GM21528 (cell line): ENCODE results near the gene GRHL1.

Experiments used
- ATAC-seq: cut with Tn5 transposase; IDR thresholded peaks from one replicate; pipeline ENCODE4 v1.9.1; 2021; ENCODE audit warnings: mild to moderate bottlenecking, moderate library complexity; ENCODE audit not compliant: unreplicated experiment, low FRiP score

The GRHL1 gene

DNA sequence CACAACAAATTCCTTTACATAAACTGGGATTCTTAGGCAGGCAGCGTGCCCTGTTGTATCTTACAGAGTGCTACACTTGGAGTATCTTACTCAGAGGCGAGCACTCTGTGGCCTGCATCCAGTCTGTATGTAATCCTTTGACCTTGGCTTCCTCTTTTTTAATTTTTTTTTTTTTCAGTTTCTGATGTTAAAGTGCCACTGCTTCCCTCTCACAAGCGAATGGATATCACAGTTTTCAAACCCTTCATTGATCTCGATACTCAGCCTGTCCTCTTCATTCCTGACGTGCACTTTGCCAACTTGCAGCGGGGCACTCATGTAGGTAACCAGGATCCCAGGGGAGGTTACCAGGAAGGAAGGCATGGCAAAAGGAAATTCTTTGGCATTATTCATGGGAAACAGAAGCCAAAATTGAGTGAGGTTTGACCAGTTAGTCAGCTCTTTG lies 40.4 kb downstream of the GRHL1 start:
- ATAC-seq = no peak

DNA sequence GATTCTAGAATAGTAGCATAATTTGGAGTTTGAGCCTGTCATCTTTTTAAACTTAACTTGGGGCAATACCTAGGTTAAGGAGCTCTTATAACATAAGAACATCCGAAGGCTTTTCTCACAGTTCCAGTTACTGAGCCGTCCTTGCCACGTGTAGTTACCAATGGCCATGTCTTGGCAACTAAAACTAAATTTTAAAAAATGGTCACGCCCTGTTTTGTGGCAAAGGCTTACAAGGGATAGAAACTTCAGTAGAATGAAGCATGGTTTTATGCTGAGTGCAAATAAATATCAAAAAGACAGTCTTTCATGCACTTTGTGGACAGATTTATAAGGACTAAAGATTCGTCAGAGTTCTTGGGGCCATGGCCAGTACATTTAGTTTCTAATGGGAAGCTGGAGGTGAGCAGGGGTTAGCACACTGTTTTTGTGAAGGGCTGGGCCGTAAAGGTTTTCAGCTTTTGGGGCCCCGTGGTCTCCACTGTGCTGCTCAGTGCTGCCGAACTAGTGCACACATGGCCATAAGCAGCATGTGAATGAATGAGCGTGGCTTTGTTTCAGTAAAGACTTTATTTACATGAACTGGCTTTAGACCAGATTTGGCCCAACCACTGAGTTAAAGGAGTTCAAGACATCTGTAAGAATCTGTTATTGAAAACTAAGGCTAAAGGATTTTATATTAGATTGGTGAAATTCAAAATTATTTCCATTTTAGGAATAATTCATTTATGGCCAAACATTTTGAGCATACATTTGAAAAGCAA lies 41.1 kb downstream of the GRHL1 start:
- no peak for ATAC-seq

DNA sequence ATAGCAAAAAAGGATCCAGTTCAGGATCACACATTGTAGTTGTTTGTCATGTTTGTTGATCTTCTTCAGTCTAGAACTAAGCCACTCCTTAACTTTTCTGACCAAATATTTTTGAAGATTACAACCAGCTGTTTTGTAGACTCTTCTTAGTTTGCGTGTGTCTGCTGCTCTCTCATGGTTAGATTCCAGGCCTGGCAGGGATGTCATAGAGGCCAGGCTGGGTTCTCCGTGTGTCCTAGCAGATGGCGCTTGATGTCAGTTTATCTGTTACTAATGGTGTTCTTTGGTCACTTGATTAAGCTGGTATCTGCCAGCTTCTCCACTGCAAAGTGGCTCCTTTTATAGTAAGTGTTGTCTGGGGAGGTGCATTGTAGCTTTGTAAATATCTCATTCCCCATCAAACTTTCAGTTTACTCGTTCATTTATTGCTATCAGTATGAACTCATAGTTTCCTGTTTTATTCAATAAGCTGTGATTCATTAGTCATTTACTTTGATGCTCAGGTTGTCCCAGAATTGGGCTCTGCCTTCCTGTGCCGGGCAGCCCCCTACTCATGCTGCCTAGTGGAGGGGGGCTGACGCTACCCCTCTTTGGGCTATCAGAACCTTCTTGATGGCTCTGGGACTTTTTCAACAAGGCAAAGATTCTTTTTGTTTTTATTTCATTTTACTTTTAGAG lies 42.1 kb downstream of the GRHL1 start:
- no peak for ATAC-seq

DNA sequence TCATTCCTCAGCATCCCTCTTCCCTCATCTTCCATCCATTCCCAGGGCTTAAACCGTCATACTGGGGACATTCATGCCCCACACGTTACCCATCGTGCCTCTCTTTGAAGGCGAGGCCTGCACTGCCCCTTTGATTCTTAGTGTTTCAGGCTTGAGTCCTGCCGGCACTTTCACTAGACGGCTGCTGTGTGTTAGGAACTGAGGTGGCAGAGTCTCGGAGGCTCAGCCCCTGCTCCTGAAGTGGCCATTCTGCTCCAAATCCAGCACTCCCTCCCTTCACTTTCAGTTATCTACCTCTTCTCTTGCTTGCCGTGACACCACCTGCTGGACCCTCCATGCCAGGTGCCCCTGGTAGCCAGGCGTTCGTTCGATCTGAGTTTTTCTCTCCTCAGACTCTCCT lies 43.0 kb downstream of the GRHL1 start:
- no peak for ATAC-seq

DNA sequence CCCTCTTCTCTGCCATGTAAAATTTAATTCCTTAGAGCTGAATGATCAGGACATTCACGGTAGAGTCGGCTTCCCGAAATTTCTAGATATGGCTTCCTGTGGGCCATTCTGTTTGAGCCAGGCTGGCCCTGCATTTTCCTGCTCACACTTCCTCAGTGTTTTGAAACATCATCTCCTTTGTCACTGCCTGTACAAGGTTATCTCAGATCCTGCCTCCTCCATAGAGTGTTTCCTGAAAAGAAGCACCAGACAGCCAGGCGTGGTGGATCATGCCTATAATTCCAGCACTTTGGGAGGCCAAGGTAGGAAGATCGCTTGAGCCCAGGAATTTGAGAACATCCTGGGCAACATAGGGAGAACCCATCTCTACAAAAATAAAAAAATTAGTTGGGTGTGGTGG lies 43.6 kb downstream of the GRHL1 start:
- ATAC-seq = no peak

DNA sequence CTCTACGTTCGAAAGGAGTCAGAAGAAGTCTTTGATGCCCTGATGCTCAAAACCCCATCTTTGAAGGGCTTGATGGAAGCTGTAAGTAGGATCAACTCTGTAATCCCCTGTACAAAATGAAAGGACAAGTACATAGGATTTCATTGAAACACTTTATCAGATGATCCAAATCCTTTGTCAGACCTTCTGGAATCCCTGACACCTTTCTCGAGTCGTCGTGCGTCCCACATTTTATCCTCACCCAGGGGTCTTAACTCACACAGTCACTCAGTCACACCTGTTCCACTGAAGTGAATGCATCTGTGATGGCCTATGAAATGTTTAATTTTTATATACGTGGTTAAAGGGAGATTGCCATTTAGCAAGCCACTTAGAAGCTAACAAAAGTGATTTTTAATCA lies 44.8 kb downstream of the GRHL1 start:
- no peak for ATAC-seq

DNA sequence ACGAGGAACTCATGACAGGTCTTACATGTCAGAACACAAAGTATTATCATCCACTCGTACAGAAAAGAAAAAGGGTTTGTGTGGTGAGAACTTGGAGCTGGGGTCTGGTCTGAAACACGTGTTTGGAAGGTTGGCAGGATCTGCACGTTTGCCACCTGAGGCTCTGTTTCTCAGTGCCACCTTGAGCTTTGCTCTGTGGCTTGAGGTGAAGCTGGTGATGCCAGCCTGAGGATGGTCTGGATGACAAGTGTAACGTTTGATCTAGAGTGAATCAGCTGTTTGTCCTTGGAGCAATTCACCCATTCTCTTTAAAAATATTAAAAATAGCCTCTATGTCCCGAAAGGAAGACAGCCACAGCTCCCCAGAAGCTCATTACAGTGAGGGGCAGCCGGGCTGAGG lies 46.4 kb downstream of the GRHL1 start:
- no peak for ATAC-seq

DNA sequence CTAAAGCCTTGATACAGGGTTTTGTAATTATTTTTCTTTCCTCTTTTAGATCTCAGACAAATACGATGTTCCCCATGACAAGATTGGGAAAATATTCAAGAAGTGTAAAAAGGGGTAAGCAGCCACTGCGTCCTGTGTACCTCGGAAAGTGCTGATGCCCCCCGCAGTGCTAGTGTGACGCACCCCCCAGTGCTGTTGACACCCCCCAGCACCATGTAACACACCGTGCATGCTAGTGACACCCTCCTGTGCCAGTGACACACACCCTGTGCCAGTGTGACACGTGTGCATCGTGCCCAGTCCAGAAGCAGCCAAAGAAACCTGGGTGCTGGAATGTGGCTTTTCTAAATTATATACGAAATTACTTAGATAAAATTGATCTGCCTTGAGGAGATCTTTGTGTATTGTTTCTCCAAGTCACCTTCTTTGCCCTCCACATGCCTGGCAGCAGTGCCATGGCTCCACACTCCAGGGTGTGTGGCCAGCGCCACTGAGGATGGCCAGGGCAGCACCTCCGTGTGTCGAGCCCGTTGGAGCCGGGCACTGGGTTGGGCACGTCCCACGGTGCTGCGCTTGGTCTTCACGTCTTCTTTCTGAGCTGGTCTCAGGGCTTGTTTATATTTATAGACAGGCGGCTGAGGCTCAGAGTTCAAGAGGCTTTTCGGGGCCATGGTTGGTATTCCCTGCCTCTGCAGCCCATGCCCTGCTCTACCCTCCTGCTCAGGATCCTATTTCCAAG lies 47.6 kb downstream of the GRHL1 start:
- ATAC-seq = no peak

DNA sequence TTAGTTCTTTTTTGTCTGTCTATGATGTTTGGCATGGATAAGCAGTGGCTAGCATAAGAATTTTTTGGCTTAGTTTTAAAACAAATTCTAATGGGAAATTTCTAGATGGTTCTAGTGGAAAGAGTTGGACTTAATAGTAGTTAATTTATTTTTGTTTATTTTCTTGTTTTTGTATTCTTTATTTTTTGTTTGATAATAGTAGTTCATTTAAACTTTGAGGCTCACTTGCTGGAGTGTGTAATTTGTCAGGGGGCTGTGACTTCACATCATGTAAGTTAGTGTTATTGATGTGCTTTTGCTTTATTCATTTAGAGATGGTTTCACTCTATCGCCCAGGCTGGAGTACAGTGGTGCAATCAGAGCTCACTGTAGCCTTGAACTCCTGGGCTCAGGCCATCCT lies 48.2 kb downstream of the GRHL1 start:
- ATAC-seq = no peak

DNA sequence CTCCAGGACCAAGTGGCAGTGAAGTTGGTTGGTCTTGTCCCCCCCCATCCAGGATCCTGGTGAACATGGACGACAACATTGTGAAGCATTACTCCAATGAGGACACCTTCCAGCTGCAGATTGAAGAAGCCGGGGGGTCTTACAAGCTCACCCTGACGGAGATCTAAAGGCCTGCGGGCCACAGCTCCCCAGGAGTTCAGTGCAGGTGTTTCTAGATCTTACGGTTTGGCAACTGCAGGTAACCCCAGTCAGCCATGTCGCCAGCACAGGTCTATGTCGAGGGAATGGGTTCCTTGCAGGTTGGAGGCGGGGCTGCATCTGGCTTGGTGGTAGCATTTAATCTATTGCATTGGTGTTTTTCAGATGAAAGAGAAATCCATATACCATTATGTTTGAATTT lies 49.0 kb downstream of the GRHL1 start:
- ATAC-seq = no peak

DNA sequence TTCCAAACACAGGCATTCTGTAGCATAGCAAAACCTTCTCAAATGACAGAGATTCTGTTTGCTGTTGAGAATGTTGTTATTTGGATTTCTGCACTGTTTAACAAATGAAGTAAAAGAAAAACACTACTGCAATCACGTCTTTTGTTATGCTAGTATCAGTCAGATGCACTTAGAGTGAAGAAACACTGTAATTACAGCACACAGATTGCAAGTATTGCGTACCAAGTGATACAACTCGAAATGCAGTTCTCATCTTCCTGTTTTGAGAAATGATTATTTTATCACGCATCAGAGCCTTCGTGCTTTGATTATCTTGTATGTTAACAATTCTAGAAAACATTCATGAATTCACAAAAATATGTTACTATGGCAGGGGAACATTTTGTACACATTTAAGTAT lies 50.1 kb downstream of the GRHL1 start:
- ATAC-seq = no peak

DNA sequence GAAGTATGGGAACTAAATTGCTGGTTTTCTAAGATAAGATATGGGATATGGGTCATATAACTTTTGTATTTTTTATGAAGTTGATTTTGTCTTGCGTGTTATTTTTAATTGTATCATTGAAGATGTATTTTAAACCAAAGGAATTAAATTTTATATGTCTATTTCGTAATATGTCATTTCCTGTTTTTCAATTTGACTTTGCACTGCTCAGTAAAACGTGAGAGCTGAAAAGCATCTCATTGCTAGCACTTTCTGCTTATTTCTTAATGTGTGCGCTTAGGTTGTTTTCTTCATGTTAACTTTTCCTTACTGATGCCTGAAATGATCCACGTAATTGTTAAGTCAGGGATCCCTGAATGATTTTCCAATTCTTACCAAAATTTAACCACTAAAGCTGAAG lies 50.6 kb downstream of the GRHL1 start:
- no peak for ATAC-seq

DNA sequence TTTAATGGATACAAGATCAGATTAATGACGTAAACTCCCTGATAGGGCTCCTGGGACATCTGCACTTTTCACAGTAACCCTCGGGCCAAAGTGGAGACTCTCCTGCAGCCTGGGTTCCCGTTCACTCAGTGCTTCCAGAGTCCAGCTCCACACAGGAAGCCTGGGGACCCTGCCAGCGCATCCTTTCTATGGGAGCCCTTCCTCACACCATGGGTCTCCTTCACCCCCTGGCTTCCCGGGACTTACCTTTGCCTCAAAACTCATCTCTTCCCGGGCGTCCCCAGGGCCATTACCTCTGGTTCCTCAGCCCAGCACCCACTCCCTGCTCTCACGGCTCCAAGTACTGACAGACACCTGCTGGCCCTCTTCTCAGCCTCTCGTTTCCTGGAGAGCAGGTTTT lies 51.2 kb downstream of the GRHL1 start:
- ATAC-seq = no peak

DNA sequence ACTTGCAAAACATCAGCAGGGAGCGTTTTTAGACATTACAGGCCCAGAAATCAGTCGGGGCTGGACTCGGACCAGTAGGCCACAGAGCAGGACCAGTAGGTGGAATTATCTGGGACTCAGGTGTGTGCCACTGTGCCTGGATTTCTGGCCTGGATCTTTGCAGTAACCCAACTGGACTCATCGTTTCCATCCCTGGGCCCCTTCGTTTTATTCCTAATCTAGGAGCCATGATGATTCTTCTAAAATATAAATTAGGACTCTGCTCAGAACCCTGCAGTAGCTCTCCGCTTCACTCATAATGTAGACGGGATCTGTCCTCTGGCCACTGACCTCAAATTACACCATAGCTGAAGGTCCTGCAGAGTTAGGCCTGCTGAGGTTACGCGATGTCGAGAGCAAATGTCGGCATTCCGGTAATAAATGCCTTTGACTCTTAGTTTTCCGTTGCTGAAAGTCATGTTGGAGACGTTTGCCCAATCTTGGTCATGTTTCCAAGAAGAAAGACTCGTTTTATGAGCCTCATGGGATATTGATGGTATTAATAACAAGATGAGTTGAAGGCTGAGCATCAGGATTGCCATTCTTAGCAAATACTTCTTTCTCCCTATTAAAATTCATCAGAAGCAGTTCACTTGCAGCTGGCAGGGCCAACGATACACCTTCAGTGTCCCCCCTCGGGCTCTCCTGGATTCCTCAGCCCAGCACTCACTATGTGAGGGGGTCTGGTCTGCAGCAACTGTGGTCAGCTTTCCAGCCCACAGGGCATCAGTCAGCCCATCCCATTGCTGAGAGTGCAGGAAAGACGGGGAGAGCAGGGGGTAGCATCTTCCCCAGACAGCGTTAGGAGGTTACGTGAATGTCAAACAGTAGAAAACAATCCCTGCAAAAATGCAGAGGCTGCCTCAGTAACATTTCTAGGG lies 52.0 kb downstream of the GRHL1 start:
- no peak for ATAC-seq

DNA sequence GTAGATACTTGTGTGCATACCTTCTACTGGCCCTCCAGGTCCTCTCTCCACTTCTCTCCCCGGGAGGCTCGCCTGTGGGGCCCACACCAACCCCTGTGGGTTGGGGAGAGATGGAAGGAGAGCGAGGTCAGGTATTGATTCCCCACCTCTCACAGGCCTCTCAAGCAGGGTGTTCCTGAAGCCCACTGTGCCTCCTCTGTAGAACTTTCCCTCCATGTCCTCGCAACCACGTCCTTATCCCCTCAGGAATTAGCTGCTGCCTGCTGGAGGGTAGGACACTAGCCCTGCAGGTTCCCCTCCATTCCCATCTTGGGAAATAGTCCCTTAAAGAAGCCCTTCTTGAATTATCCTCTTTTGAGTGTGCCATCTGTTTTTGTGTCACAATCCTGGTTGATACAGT lies 52.9 kb downstream of the GRHL1 start:
- ATAC-seq = no peak

DNA sequence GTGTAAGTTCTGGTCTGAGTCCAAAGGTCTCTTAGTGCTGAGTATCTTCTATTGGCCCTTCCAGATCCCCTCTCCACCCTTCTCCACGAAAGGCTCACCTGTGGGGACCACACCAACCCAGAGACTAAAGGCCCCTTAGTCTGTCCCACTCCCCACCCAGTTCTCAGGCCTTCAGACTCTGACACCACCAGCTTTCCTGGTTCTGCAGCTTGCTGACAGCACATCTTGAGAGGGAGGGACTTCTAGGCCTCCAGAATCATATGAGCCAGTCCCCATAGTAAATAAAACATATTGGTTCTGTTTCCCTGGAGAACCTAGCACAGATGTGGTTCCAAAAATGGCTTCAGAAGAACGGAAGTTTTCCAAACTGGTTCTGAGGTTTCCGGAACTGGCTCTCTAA lies 53.3 kb downstream of the GRHL1 start:
- ATAC-seq = no peak

DNA sequence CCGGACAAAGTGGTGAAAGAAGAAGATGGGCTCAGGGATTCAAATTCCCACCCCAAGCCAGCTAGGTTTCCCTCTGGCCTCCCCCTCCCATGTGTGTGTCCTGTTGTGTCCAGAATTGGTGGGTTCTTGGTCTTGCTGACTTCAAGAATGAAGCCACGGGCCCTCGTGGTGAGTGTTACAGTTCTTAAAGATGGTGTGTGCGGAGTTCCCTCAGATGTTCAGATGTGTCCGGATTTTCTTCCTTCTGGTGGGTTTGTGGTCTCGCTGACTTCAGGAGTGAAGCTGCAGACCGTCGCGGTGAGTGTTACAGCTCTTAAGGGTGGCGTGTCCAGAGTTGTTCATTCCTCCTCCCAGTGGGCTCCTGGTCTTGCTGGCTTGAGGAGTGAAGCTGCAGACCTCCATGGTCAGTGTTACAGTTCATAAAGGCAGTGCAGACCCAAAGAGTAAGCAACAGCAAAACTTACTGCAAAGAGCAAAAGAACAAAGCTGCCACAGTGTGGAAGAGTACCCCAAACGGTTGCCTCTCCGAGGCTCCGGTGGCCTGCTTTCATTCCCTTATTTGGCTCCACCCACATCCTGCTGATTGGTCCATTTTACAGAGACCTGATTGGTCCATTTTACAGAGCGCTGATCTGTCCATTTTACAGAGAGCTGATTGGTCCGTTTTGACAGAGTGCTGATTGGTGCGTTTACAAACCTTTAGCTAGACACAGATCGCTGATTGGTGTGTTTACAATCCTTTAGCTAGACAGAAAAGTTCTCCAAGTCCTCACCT lies 54.2 kb downstream of the GRHL1 start:
- no peak for ATAC-seq

DNA sequence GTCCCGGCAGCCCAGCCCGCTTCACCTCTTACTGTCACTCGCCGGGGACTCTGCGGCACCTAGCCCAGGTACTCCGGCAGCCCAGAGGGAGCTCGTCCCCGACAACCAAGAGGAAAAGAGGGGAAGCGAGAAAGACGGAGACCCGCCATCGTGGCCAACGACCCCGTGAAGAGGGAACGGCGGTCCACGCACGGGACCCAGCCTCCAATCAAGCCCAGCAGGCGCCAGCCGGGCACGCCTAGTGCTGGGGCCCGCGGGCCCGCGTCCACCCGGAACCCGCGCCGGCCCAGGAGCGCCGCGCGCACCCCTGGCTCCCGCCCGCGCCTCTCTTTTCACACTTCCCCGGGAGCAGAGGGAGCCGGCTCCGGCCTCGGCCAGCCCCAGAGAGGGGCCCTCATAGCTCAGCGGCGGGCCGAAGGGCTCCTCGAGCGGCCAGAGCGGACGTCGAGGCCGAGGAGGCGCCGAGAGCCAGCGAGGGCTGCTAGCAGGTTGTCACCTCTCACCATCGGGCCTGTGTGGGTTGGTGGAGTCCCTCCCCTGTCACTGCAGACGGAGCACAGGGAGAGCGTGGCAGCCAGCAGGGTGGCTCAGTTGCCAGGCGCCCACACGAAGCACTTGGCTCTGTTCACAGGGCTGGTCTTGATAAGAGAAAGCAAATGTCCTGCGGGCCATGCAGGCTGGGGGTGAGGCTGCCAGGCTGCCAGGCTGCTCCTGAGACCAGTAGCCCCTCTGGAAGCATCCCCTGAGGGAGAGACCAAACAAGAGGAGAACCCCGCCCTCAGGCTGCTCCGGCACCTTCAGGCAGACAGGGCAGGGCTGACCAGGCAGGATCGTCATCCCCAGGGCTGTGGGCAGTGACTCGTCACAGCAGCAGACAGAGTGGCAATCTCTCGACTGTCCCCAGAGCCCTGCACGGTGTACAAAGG lies 55.0 kb downstream of the GRHL1 start:
- no peak for ATAC-seq

DNA sequence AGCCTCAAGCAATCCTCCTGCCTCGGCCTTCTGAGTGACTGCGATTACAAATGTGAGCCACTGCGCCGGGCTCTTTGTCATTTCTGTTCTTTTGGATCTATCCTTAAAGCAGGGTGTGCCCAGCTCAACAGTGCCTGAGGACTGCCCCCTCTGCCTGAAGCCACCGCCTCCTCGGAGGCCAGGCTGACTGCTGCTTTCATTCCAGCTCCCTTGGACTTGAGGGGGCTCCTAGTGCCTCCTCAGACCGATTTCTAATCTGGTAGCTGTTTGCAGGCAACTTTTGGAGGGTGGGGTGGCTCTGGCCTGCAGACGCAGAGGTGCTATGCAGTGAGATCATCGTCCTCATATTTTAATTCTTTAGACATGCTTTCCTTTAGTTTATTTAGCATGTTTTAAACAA lies 55.9 kb downstream of the GRHL1 start:
- no peak for ATAC-seq
